CD14-positive monocyte (primary cell): ENCODE data around the gene DNAAF2. TPM values are rescaled to one million over a fixed set of nuclear protein-coding genes. Genes with fewer than 3 reads are reported as not detected.

Experiments
- DNase-seq, 3 donors: peaks; one replicate each; pipeline ENCODE4 v3.0.0-alpha.2; 2011 to 2022
- H2AFZ ChIP-seq: 2 replicates; pipeline ENCODE4 v1.6.0; 2012; ENCODE audit warnings: mild to moderate bottlenecking, low read depth, low read length, inconsistent platforms; ENCODE audit not compliant: insufficient read depth, poor library complexity, severe bottlenecking
- H3K27ac ChIP-seq, 2 donors: 1 replicate in 1 of 2; 2 replicates in 1 of 2; pipeline ENCODE4 v1.5.1; 2012 to 2013; ENCODE audit warnings: low read length in 2 of 2, control low read depth in 1 of 2, inconsistent platforms in 1 of 2, low read depth in 1 of 2, mild to moderate bottlenecking in 1 of 2
- H3K27me3 ChIP-seq, 2 donors: one replicate each; pipeline versions ENCODE4 v1.6.0 to v1.6.1; 2011 to 2013; ENCODE audit warnings: low read length in 2 of 2; ENCODE audit not compliant: control insufficient read depth in 2 of 2, insufficient read depth in 2 of 2
- H3K36me3 ChIP-seq, 2 donors: replicated peaks in 1 of 2; 1 replicate in 1 of 2; 2 replicates in 1 of 2; pipeline versions ENCODE4 v1.5.1 to v1.6.1; 2012 to 2013; ENCODE audit warnings: low read length in 2 of 2, control low read depth in 1 of 2, inconsistent platforms in 1 of 2, mild to moderate bottlenecking in 1 of 2; ENCODE audit not compliant: insufficient read depth in 2 of 2, control insufficient read depth in 1 of 2
- H3K4me1 ChIP-seq, 2 donors: 1 replicate in 1 of 2; 2 replicates in 1 of 2; pipeline versions ENCODE4 v1.5.1 to v1.6.1; 2012 to 2013; ENCODE audit warnings: low read length in 2 of 2, control low read depth in 1 of 2, inconsistent platforms in 1 of 2, mild to moderate bottlenecking in 1 of 2, moderate library complexity in 1 of 2; ENCODE audit not compliant: insufficient read depth in 2 of 2, control insufficient read depth in 1 of 2
- H3K4me2 ChIP-seq: replicated peaks from 2 replicates; pipeline ENCODE3; 2012; ENCODE audit warnings: low read length, moderate library complexity, mild to moderate bottlenecking; ENCODE audit not compliant: poor library complexity, severe bottlenecking; ENCODE audit errors: extremely low read depth
- H3K4me3 ChIP-seq, 3 experiments: fragments of 200-600 bp in 1 of 3; sonication (generic) in 1 of 3; replicated peaks in 1 of 3; 1 replicate in 2 of 3; 2 replicates in 1 of 3; pipeline ENCODE4 v1.5.1; 2011 to 2013; ENCODE audit warnings: low read length in 3 of 3, mild to moderate bottlenecking in 3 of 3, control low read depth in 2 of 3, low read depth in 2 of 3, inconsistent platforms in 1 of 3, moderate library complexity in 1 of 3
- H3K79me2 ChIP-seq: 2 replicates; pipeline ENCODE4 v1.6.0; 2012; ENCODE audit warnings: mild to moderate bottlenecking, control low read depth, inconsistent platforms, low read length, moderate library complexity; ENCODE audit not compliant: insufficient read depth
- H3K9ac ChIP-seq: 2 replicates; pipeline ENCODE4 v1.6.0; 2017; ENCODE audit warnings: low read length, mild to moderate bottlenecking; ENCODE audit not compliant: insufficient read depth, poor library complexity, severe bottlenecking
- H3K9me3 ChIP-seq, 2 donors: replicated peaks in 1 of 2; 1 replicate in 1 of 2; 2 replicates in 1 of 2; pipeline versions ENCODE4 v1.5.1 to v1.6.1; 2012 to 2013; ENCODE audit warnings: low read length in 2 of 2, control low read depth in 1 of 2; ENCODE audit not compliant: control insufficient read depth in 1 of 2, insufficient read depth in 1 of 2
- H4K20me1 ChIP-seq: 2 replicates; pipeline ENCODE4 v1.6.0; 2012; ENCODE audit warnings: mild to moderate bottlenecking, low read length, control low read depth, moderate library complexity; ENCODE audit not compliant: insufficient read depth
- H3K27ac Mint-ChIP-seq, 7 donors: one replicate each; pipeline ENCODE4 v1.8.0; 2020; ENCODE audit warnings: mild to moderate bottlenecking in 7 of 7, mixed read lengths in 7 of 7, moderate library complexity in 6 of 7, inconsistent platforms in 2 of 7
- H3K27me3 Mint-ChIP-seq, 3 donors: one replicate each; pipeline ENCODE4 v1.8.0; 2021 to 2022; ENCODE audit warnings: low read depth in 3 of 3, mild to moderate bottlenecking in 3 of 3, mixed read lengths in 3 of 3, moderate library complexity in 3 of 3, inconsistent platforms in 1 of 3
- H3K36me3 Mint-ChIP-seq, 2 donors: one replicate each; pipeline ENCODE4 v1.8.0; 2020; ENCODE audit warnings: mixed read lengths in 2 of 2, inconsistent platforms in 1 of 2, mild to moderate bottlenecking in 1 of 2
- H3K4me1 Mint-ChIP-seq: one replicate; pipeline ENCODE4 v1.8.0; 2020; ENCODE audit warnings: mild to moderate bottlenecking, mixed read lengths
- H3K4me3 Mint-ChIP-seq, 2 donors: one replicate each; pipeline ENCODE4 v1.8.0; 2020; ENCODE audit warnings: mild to moderate bottlenecking in 2 of 2, mixed read lengths in 2 of 2, moderate library complexity in 1 of 2
- H3K9me3 Mint-ChIP-seq, 7 donors: one replicate each; pipeline ENCODE4 v1.8.0; 2020 to 2022; ENCODE audit warnings: mixed read lengths in 7 of 7, mild to moderate bottlenecking in 6 of 7, moderate library complexity in 6 of 7, inconsistent platforms in 2 of 7
- WGBS: methylation state at CpG from one replicate; pipeline ENCODE4 v1.1.5; 2013; ENCODE audit warnings: missing lambda C conversion rate; ENCODE audit not compliant: insufficient coverage; 5-methylcytosine and 5-hydroxymethylcytosine counted together
- intact Hi-C, 2 donors: fragments of 100-400 bp; cut with micrococcal nuclease; formaldehyde crosslinking; loops; one replicate each; pipeline versions ENCODE4 v1.15.0 to v1.15.1; 2023
- polyA plus RNA-seq, 3 donors: library from polyadenylated mRNA; depleted of rRNA in 1 of 3; unstranded in 2 of 3; stranded (reverse) in 1 of 3; fragments of 300-500 nt in 2 of 3; fragments of >200 nt in 1 of 3; fragmentation: Illumina TruSeq in 2 of 3; gene quantifications; 1 replicate in 2 of 3; 2 replicates in 1 of 3; pipeline ENCODE4 v1.2.3, GENCODE V29; 2012 to 2021
- TF ChIP-seq, protein P1 (sequence below): fragments of 200-600 bp; IDR thresholded peaks from one replicate; pipeline ENCODE4 v1.8.0; 2022; ENCODE audit warnings: antibody characterized with exemption, mild to moderate bottlenecking

Gene DNAAF2
- polyA plus RNA-seq, 3 donors: 1.9 to 6.9 (median 6.8) TPM

- H3K4me3 ChIP-seq: no peak overlapping the region
- Mint-ChIP-seq H3K4me1 (peaks cover 17% of the 10 kb centered on the region), H3K27ac (no peak overlapping the region), H3K4me3 (no peak overlapping the region), H3K9me3 (no peaks in the 10 kb centered on the region), H3K27me3 (peaks cover 0 to 2% (median 2%) of the 10 kb centered on the region in 3 donors), H3K36me3 (peaks cover 2 to 5% of the 10 kb centered on the region in 2 donors)
- DNase-seq: no peak
- WGBS: no CpG with 5 or more reads among the region's 3 CpGs
- peaks cover under 1 to 3% of the 10 kb centered on the region in 2 donors for H3K36me3 ChIP-seq
- H3K4me1 ChIP-seq: peaks cover 11 to 14% of the 10 kb centered on the region in 2 donors
- no peak overlapping the region for H3K4me2 ChIP-seq
- H3K9me3 ChIP-seq: no peaks in the 10 kb centered on the region
- no peak overlapping the region for H3K27ac ChIP-seq
- H2AFZ ChIP-seq: no peak overlapping the region
- H3K9ac ChIP-seq: no peak overlapping the region
- intact Hi-C loops: loop anchor here (5.0 kb wide), 2 partner anchors 33 to 178 kb away; partner anchors contain the start of genes MGAT2 (in 2 of the 2), RPL36AL (in 2 of the 2) and KLHDC2 (in 1 of the 2)
- TF ChIP-seq, protein P1, sequence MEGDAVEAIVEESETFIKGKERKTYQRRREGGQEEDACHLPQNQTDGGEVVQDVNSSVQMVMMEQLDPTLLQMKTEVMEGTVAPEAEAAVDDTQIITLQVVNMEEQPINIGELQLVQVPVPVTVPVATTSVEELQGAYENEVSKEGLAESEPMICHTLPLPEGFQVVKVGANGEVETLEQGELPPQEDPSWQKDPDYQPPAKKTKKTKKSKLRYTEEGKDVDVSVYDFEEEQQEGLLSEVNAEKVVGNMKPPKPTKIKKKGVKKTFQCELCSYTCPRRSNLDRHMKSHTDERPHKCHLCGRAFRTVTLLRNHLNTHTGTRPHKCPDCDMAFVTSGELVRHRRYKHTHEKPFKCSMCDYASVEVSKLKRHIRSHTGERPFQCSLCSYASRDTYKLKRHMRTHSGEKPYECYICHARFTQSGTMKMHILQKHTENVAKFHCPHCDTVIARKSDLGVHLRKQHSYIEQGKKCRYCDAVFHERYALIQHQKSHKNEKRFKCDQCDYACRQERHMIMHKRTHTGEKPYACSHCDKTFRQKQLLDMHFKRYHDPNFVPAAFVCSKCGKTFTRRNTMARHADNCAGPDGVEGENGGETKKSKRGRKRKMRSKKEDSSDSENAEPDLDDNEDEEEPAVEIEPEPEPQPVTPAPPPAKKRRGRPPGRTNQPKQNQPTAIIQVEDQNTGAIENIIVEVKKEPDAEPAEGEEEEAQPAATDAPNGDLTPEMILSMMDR: no peak
- peaks cover 18% of the 10 kb centered on the region for H3K79me2 ChIP-seq
- H4K20me1 ChIP-seq: peaks cover 7% of the 10 kb centered on the region
- no peaks in the 10 kb centered on the region for H3K27me3 ChIP-seq
Measured at GRCh38 chr14:49589387-49589786, 45.7 kb downstream of the DNAAF2 start.

DNA sequence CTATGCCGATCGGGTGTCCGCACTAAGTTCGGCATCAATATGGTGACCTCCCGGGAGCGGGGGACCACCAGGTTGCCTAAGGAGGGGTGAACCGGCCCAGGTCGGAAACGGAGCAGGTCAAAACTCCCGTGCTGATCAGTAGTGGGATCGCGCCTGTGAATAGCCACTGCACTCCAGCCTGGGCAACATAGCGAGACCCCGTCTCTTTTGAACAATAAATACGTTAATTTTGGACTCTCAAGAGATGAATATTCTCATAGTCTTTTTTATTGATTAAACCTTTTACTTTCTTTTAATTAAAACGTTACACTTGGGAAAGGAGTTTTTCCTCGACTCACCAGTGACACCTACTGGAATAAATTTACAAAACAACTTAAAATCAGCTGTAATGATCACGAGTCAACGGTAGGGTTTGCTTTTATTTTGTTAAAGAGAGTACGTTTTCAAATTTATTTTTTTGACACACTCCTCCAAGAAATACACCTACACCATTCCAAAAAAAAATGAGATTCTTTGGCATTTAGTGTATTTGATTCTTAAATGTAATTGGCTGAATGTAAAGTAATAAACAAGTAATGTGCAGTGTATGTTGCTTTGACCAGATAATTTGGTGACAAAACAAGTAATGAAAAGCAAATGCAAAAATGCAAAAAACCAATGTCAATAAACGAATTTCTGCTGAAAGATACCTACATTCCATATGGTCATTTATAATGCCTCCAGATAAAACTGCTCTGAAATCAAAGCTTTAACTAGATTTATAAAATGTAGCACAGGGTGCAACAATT is 48.2 kb downstream of the DNAAF2 start:
- Histone ChIP-seq H3K9ac (peak overlapping the region; percentile 90), H2AFZ (peak overlapping the region; percentile 75), H3K27ac (peak overlapping the region; percentile 93 to 95), H3K4me1 (peaks cover 16 to 21% of the 10 kb centered on the region in 2 donors), H4K20me1 (peaks cover 32% of the 10 kb centered on the region), H3K9me3 (no peaks in the 10 kb centered on the region), H3K36me3 (peaks cover 20 to 28% of the 10 kb centered on the region in 2 donors), H3K4me3 (peak overlapping the region; percentile 65 to 97 (median 87)), H3K4me2 (peak overlapping the region; percentile 91), H3K27me3 (no peaks in the 10 kb centered on the region), H3K79me2 (peaks cover 44% of the 10 kb centered on the region)
- no CpG with 5 or more reads among the region's 21 CpGs for WGBS
- H3K27me3 Mint-ChIP-seq: peaks cover 0 to 3% (median 2%) of the 10 kb centered on the region in 3 donors
- H3K36me3 Mint-ChIP-seq: peaks cover 24 to 30% of the 10 kb centered on the region in 2 donors
- TF ChIP-seq, protein P1: peak; percentile 99
- H3K9me3 Mint-ChIP-seq: no peaks in the 10 kb centered on the region
- DNase-seq: peak; percentile 60 to 68 (median 61)
- H3K27ac Mint-ChIP-seq: peak overlapping the region; percentile 96 to 99 (median 98)
- peak overlapping the region; percentile 97 to 100 for H3K4me3 Mint-ChIP-seq
- H3K4me1 Mint-ChIP-seq: peaks cover 36% of the 10 kb centered on the region
- intact Hi-C loops: loop anchor here (5.0 kb wide), 2 partner anchors 35 to 180 kb away; partner anchors contain the start of genes MGAT2 (in 2 of the 2), RPL36AL (in 2 of the 2) and KLHDC2 (in 1 of the 2)
